Breast epithelium (tissue), 3 donors: ENCODE measurements around the gene ARMC9.

Experiments used
- POLR2A ChIP-seq: fragments of 450-650 bp; IDR thresholded peaks from one replicate; pipeline ENCODE4 v1.6.1; 2016; ENCODE audit warnings: antibody characterized with exemption, mild to moderate bottlenecking, moderate library complexity
- POLR2AphosphoS5 ChIP-seq, 3 donors: sonication (generic); formaldehyde crosslinking; IDR thresholded peaks; one replicate each; pipeline ENCODE4 v1.6.1; 2017; ENCODE audit warnings: antibody characterized with exemption in 3 of 3
- TF ChIP-seq, protein P1 (sequence below), 3 donors: fragments of 450-650 bp; IDR thresholded peaks; one replicate each; pipeline ENCODE4 v1.5.1; 2016 to 2017; ENCODE audit warnings: antibody characterized with exemption in 3 of 3, mild to moderate bottlenecking in 3 of 3, moderate library complexity in 3 of 3

DNA sequence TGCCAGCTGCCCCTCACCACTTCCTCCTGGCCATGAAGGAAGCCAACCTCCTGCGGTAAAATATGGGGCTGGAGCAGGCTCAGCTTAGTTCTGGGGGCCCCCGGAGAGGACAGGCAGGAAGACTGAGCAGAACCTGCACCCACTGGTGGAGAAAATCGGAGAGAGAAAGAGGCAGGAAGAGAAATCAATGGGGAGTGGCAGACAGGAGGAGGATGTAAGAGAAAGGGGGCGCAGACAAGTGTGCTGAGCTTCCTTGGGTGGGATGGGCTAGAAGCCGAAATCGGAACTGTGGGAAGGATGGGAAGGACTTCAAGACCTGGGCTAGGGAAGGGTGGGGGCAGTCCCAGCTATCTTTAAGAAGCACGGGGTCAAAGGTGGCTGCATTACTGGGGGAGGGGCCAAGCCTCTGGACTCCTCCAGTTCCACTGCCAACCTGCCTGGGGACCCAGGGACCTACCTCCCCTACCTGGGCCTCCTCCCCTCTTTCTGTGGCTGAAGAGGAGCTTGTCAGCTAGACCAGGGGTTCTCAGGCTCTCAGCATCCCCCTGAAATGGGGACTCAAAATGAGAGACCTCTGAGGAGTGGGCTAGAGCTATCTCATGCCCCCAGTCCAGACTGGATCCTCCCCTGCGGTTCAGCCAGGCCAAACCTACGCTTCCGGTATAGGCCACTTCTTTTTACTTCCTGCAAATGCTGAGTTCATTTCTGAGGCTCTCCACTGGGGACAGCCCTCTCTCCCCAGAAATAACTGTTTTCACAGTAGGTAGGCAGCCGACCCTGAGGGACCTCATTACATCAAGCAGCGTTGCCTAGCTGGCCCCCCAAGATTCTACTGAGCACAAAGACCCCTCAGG, 163.5 kb downstream of the ARMC9 start:
- TF ChIP-seq, protein P1, sequence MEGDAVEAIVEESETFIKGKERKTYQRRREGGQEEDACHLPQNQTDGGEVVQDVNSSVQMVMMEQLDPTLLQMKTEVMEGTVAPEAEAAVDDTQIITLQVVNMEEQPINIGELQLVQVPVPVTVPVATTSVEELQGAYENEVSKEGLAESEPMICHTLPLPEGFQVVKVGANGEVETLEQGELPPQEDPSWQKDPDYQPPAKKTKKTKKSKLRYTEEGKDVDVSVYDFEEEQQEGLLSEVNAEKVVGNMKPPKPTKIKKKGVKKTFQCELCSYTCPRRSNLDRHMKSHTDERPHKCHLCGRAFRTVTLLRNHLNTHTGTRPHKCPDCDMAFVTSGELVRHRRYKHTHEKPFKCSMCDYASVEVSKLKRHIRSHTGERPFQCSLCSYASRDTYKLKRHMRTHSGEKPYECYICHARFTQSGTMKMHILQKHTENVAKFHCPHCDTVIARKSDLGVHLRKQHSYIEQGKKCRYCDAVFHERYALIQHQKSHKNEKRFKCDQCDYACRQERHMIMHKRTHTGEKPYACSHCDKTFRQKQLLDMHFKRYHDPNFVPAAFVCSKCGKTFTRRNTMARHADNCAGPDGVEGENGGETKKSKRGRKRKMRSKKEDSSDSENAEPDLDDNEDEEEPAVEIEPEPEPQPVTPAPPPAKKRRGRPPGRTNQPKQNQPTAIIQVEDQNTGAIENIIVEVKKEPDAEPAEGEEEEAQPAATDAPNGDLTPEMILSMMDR (IDR thresholded peaks at IDR 0.05), result no peak
- no peak for TF ChIP-seq POLR2A
- no peak for TF ChIP-seq POLR2AphosphoS5 (IDR thresholded peaks at IDR 0.05)
